Transverse colon (tissue), 4 donors: Measurements from ENCODE around the gene KLF13. TPM values are rescaled to one million over a fixed set of nuclear protein-coding genes. Genes with fewer than 3 reads are reported as not detected.

Experiments used
- DNase-seq: peaks from one replicate; pipeline ENCODE4 v3.0.0-alpha.2; 2019
- H3K27ac ChIP-seq, 4 donors: fragments of 200-600 bp; sonication (generic); 2 replicates each; pipeline ENCODE4 v1.5.1; 2016 to 2018; ENCODE audit warnings: inconsistent platforms in 4 of 4
- H3K27me3 ChIP-seq: fragments of 200-600 bp; sonication (generic); 2 replicates; pipeline ENCODE4 v1.5.1; 2017; ENCODE audit warnings: inconsistent platforms
- H3K36me3 ChIP-seq, 4 donors: fragments of 200-600 bp; sonication (generic); 2 replicates each; pipeline ENCODE4 v1.5.1; 2017 to 2019; ENCODE audit warnings: inconsistent platforms in 4 of 4
- H3K4me1 ChIP-seq, 4 donors: fragments of 200-600 bp; sonication (generic); 2 replicates each; pipeline ENCODE4 v1.5.1; 2017 to 2020; ENCODE audit warnings: inconsistent platforms in 4 of 4
- H3K4me3 ChIP-seq, 4 donors: fragments of 200-600 bp; sonication (generic); 1 replicate in 1 of 4; 2 replicates in 3 of 4; pipeline versions ENCODE4 v1.5.1 to v1.6.1; 2017 to 2019; ENCODE audit warnings: inconsistent platforms in 4 of 4
- H3K9me3 ChIP-seq, 2 donors: fragments of 200-600 bp; sonication (generic); 2 replicates each; pipeline ENCODE4 v1.5.1; 2017 to 2019; ENCODE audit warnings: inconsistent platforms in 2 of 2
- CTCF ChIP-seq, 5 experiments: fragments of 200-600 bp in 3 of 5; fragments of 450-650 bp in 2 of 5; sonication (generic) in 3 of 5; IDR thresholded peaks; 1 replicate in 2 of 5; 2 replicates in 3 of 5; pipeline ENCODE4 v1.5.1; 2016 to 2017; ENCODE audit warnings: antibody characterized with exemption in 5 of 5, inconsistent platforms in 3 of 5, mild to moderate bottlenecking in 2 of 5, moderate library complexity in 1 of 5
- EP300 ChIP-seq: sonication (generic); formaldehyde crosslinking; IDR thresholded peaks from one replicate; pipeline ENCODE4 v1.6.1; 2017; ENCODE audit warnings: antibody characterized with exemption, low read depth
- POLR2A ChIP-seq: fragments of 450-650 bp; IDR thresholded peaks from one replicate; pipeline ENCODE4 v1.6.1; 2016; ENCODE audit warnings: antibody characterized with exemption, mild to moderate bottlenecking, moderate library complexity
- POLR2AphosphoS5 ChIP-seq, 3 donors: sonication (generic); formaldehyde crosslinking; IDR thresholded peaks; one replicate each; pipeline ENCODE4 v1.6.1; 2016; ENCODE audit warnings: antibody characterized with exemption in 3 of 3
- WGBS, 2 donors: methylation state at CpG; one replicate each; pipeline ENCODE4 v1.1.5; 2018; ENCODE audit warnings: low coverage in 1 of 2; 5-methylcytosine and 5-hydroxymethylcytosine counted together
- in situ Hi-C, 4 donors: fragments of 200-750 bp; cut with MboI; loops; one replicate each; pipeline versions ENCODE4 v1.15.0 to v1.15.1; 2017; ENCODE audit warnings: low sequenced_read_pairs in 3 of 4, low pct_ligation_motif_present in 1 of 4, low pct_unique_long_range_greater_than_20kb in 1 of 4
- intact Hi-C: fragments of 100-400 bp; cut with DNase I; formaldehyde crosslinking; loops from one replicate; pipeline ENCODE4 v1.15.1; 2023; ENCODE audit warnings: low total_unique reads
- total RNA-seq, 4 donors: library from RNA; depleted of rRNA; stranded (reverse); fragments of >200 nt; gene quantifications; one replicate each; pipeline ENCODE4 v1.1.0, GENCODE V29; 2016

KLF13 gene
- total RNA-seq, 4 donors from 2014 or later, result 39.0 to 81.2 (median 68.8) TPM

- H3K4me1 ChIP-seq, result peaks cover 53 to 88% (median 59%) of the 10 kb centered on the region in 4 donors
- no peaks in the 10 kb centered on the region for H3K36me3 ChIP-seq
- H3K27me3 ChIP-seq, result no peaks in the 10 kb centered on the region
- H3K4me3 ChIP-seq, result peak overlapping the region in 1 of 4 donors; percentile 24
- 13% methylated on average over 18 of the region's 22 CpGs; no CpG with 5 or more reads in 1 of the 2 donors for WGBS, 2 donors
- intact Hi-C loops (loop anchor here (10.0 kb wide), 1 partner anchor 69 kb away; no protein-coding TSS in a partner anchor), in situ Hi-C loops (no loop called here)
- peak; percentile 96 for DNase-seq
- peak; percentile 84 to 98 (median 97) for TF ChIP-seq POLR2AphosphoS5 (IDR thresholded peaks at IDR 0.05)
- TF ChIP-seq EP300, result peak; percentile 100
- peak; percentile 64 for TF ChIP-seq POLR2A
- TF ChIP-seq CTCF (IDR thresholded peaks at IDR 0.05), result peak; percentile 27 to 59 (median 36)
- peak overlapping the region; percentile 85 to 96 (median 91) for H3K27ac ChIP-seq
- H3K9me3 ChIP-seq, result no peaks in the 10 kb centered on the region
These were observed 39.1 kb downstream of the KLF13 start for GRCh38 chr15:31365655-31366127.

- peak overlapping the region in 1 of 4 donors; percentile 24 for H3K4me3 ChIP-seq
- intact Hi-C loops, result loop anchor here (10.0 kb wide), 1 partner anchor 69 kb away; no protein-coding TSS in a partner anchor
These were observed 39.6 kb downstream of the KLF13 start for GRCh38 chr15:31366169-31366734.

GRCh38 chr15:31367021-31367729, 40.5 kb downstream of the KLF13 start:
- Histone ChIP-seq H3K36me3 (peaks cover 0 to under 1% (median 0%) of the 10 kb centered on the region in 4 donors), H3K4me1 (peaks cover 39 to 74% (median 46%) of the 10 kb centered on the region in 4 donors), H3K9me3 (no peaks in the 10 kb centered on the region), H3K4me3 (no peak overlapping the region), H3K27me3 (no peaks in the 10 kb centered on the region), H3K27ac (peak overlapping the region; percentile 85 to 96 (median 91))
- DNase-seq, result no peak
- no peak for TF ChIP-seq POLR2A
- in situ Hi-C loops, result no loop called here
- intact Hi-C loops, result loop anchor here (10.0 kb wide), 1 partner anchor 68 kb away; no protein-coding TSS in a partner anchor
- 88% methylated on average over 11 of the region's 11 CpGs; no CpG with 5 or more reads in 1 of the 2 donors for WGBS, 2 donors

More at GRCh38 chr15:31366169-31366734, 39.6 kb downstream of the KLF13 start:
- Histone ChIP-seq H3K4me1 (peaks cover 49 to 82% (median 53%) of the 10 kb centered on the region in 4 donors), H3K36me3 (no peaks in the 10 kb centered on the region), H3K9me3 (no peaks in the 10 kb centered on the region), H3K27ac (peak overlapping the region; percentile 85 to 96 (median 91)), H3K27me3 (no peaks in the 10 kb centered on the region)
- TF ChIP-seq EP300 (no peak), CTCF (IDR thresholded peaks at IDR 0.05) (no peak), POLR2AphosphoS5 (IDR thresholded peaks at IDR 0.05) (no peak), POLR2A (no peak)
- in situ Hi-C loops, result no loop called here
- WGBS, 2 donors, result 59% methylated on average over 7 of the region's 7 CpGs; no CpG with 5 or more reads in 1 of the 2 donors
- peak; percentile 49 for DNase-seq

GRCh38 chr15:31367730-31368344, 41.2 kb downstream of the KLF13 start:
- H3K4me1 ChIP-seq, result peaks cover 33 to 74% (median 49%) of the 10 kb centered on the region in 4 donors
- no peaks in the 10 kb centered on the region for H3K9me3 ChIP-seq
- WGBS, 2 donors, result 68 to 75% methylated on average over 3 to 13 of the region's 13 CpGs
- TF ChIP-seq POLR2AphosphoS5 (IDR thresholded peaks at IDR 0.05), result peak in 2 of 3 donors; percentile 33 to 37
- no peak for TF ChIP-seq POLR2A
- H3K27me3 ChIP-seq, result no peaks in the 10 kb centered on the region
- peak overlapping the region; percentile 85 to 96 (median 91) for H3K27ac ChIP-seq
- peak; percentile 56 for DNase-seq
- intact Hi-C loops, result loop anchor here (10.0 kb wide), 1 partner anchor 67 kb away; no protein-coding TSS in a partner anchor
- peaks cover 0 to 7% (median 1%) of the 10 kb centered on the region in 4 donors for H3K36me3 ChIP-seq
- in situ Hi-C loops, result no loop called here
- H3K4me3 ChIP-seq, result no peak overlapping the region
